Sigmoid colon (tissue), 3 donors: Measurements from ENCODE around the gene IMMP2L.

Experiments used
- POLR2A ChIP-seq, 2 donors: fragments of 450-650 bp; IDR thresholded peaks; one replicate each; pipeline ENCODE4 v1.6.1; 2016; ENCODE audit warnings: antibody characterized with exemption in 2 of 2, mild to moderate bottlenecking in 2 of 2, moderate library complexity in 2 of 2
- TF ChIP-seq, protein P1 (sequence below), 4 experiments: fragments of 450-650 bp in 3 of 4; fragments of 200-600 bp in 1 of 4; IDR thresholded peaks; one replicate each; pipeline ENCODE4 v1.5.1; 2016 to 2019; ENCODE audit warnings: antibody characterized with exemption in 4 of 4, mild to moderate bottlenecking in 3 of 4, moderate library complexity in 2 of 4

- TF ChIP-seq, protein P1, sequence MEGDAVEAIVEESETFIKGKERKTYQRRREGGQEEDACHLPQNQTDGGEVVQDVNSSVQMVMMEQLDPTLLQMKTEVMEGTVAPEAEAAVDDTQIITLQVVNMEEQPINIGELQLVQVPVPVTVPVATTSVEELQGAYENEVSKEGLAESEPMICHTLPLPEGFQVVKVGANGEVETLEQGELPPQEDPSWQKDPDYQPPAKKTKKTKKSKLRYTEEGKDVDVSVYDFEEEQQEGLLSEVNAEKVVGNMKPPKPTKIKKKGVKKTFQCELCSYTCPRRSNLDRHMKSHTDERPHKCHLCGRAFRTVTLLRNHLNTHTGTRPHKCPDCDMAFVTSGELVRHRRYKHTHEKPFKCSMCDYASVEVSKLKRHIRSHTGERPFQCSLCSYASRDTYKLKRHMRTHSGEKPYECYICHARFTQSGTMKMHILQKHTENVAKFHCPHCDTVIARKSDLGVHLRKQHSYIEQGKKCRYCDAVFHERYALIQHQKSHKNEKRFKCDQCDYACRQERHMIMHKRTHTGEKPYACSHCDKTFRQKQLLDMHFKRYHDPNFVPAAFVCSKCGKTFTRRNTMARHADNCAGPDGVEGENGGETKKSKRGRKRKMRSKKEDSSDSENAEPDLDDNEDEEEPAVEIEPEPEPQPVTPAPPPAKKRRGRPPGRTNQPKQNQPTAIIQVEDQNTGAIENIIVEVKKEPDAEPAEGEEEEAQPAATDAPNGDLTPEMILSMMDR (IDR thresholded peaks at IDR 0.05): no peak
- no peak for TF ChIP-seq POLR2A (IDR thresholded peaks at IDR 0.05)
These were observed 86.3 kb downstream of the IMMP2L start for GRCh38 chr7:111475959-111476358.
